M059J (cell line): ENCODE results near the gene HOXB6. TPM values are rescaled to one million over a fixed set of nuclear protein-coding genes. Genes with fewer than 3 reads are reported as not detected.

Source experiments
- DNase-seq: peaks from one replicate; pipeline ENCODE4 v3.0.0-alpha.2; 2012; ENCODE audit warnings: low read depth
- total RNA-seq: library from RNA; depleted of rRNA; stranded (reverse); fragments of >200 nt; shearing (Covaris generic); gene quantifications from 2 replicates; pipeline ENCODE4 v1.2.3, GENCODE V29; 2014

HOXB6 gene
- total RNA-seq, 1 experiment from 2014 or later = 9.4 TPM

GRCh38 chr17:48634493-48635208, 29.9 kb upstream of the HOXB6 start:
- DNase-seq = no peak

- no peak for DNase-seq
Measured at GRCh38 chr17:48633266-48633677, 28.5 kb upstream of the HOXB6 start.

DNA sequence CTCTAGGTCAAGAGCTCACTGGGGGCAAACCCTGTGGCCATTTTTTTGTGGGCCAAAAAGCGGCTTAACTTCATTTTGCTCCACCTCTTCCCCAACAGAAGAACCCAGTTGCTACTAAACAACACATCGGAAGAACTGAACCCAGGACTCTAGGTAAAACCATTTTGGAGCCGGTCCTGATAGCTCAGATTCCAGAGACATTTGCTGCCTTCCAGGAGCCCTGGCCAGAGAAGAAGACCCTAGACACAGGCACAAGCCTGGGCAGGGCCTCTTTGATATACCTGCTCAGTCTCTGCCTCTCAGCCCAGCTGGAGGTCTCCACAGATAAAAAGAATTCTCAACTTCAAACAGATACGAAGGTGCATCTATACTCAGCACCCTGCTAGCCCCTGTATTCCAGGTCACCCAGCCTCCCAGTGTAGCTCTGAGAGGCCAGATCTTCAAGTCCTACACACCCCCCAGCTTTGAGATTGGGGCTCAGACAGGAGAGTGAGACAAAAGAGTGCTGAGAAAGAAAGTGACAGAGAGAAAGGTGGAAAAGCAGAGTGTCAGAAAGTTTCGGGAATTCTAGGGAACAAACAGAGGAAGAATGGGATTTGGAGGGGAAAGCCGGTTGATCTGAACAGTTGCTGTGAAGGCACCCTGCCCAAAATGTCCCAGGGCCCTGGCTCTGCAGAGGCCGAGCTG, 27.9 kb upstream of the HOXB6 start:
- DNase-seq = no peak

- no peak for DNase-seq
Measured at GRCh38 chr17:48631693-48632578, 27.1 kb upstream of the HOXB6 start.

DNA sequence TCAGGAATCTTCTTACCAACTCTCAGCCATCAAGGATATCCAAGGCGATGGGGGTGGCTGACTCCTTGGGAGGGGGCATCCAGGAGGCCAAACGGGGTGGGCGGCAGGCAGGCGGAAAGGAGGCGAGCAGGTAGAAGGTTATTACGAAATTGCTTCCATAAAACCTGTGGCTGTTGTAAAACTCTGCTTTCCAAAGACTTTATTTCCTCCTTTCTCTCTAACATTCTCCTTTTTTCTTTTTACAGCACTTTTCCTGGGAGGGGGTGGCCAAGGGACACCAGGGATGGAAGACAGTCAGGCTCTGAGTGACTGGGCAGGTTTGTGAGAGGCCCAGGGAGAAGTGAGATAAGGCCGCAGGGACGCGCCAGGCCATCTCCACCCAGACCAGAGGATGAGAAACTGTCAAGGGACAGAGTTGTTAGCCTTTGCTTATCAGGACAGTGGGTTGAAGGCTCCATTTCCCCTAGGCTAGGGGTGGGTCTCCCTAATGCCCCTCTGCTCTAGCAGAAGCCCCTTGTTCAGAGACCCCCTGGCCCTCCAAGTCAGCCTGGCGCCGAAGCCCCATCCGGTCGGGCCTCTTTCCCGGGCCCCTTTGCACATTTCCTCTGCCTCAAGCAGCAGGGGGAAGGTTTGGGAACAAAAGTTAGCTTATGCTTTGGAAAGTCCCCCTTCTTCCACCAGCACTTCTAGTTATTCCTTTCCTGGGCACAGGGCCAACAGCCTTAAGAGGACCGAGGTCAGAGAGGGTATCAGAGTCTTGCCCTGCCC, 26.3 kb upstream of the HOXB6 start:
- no peak for DNase-seq

- DNase-seq = no peak
Measured at GRCh38 chr17:48630009-48630924, 25.5 kb upstream of the HOXB6 start.

GRCh38 chr17:48629411-48629759, 24.6 kb upstream of the HOXB6 start:
- no peak for DNase-seq

GRCh38 chr17:48628649-48629410, 24.0 kb upstream of the HOXB6 start:
- DNase-seq = no peak

DNA sequence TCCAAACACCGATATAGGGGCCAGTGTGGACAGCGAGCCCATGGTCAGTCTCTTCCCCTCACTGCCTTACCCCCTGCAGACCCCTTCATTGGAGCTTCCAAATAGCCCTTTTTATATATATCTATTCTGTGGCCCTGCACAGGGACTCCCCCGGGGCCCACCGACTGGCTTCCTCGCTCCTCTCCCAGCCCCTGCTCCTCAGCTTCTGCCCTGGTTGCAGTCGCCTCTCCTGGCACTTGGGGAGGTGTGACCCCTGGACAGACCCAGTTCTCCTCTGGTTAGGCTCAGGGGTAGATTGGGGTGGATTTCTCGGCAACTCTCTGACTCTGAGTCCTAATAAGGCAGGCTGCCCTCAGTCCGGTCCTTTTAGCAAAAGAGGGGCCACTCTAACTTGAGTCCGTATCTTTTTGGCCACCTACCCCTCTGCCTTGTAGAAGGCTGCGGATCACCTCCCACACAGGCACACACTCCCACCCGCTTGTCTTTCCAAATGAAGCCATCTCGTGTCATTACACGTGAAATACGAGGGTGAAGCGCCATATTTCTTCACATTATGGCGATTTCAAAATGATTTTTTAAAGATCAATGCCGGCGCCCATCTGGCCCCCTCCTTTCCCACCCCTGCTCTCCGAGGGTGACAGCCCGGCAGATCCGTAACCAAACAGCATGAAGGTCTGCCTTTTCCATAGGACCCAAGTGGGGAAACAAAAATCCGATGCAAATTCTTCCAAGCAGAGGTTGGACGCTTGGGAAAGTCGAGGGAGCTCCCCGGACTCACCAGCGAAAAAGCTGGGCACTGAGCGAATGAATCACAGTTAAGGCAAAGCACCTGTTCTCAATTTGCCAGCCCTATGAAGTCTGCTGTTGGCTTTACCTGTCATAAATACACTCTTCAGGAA, 23.1 kb upstream of the HOXB6 start:
- no peak for DNase-seq

DNA sequence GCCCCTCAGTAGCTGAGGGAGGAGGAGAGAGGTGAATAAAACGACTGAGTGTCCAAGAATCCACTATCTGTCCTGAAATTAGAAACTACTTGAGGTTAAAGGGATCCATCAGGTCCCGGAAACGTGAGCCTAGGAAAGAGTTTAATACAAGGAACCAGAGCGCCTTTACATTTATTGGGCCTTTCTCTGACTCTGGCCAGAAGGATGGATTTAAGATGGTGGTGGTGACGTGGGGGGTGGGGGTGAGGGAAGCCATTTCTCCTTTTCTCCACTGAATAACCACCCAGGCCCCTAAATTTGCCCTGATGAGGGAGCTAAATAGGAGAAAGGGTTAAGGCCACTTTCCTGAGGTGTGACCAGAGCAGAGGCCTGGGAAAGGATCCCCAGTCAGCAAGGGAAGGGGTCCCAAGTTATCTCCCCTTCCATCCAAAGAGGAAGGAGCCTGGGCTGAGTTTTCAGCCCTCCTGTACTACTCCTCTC, 22.4 kb upstream of the HOXB6 start:
- no peak for DNase-seq

- peak; percentile 85 for DNase-seq
Measured at GRCh38 chr17:48626245-48627117, 21.7 kb upstream of the HOXB6 start, which contains the start of gene HOXB9. HOXB9 (minus strand) TSS chr17:48626358; CDS start chr17:48626269, 89 bp downstream.

DNA sequence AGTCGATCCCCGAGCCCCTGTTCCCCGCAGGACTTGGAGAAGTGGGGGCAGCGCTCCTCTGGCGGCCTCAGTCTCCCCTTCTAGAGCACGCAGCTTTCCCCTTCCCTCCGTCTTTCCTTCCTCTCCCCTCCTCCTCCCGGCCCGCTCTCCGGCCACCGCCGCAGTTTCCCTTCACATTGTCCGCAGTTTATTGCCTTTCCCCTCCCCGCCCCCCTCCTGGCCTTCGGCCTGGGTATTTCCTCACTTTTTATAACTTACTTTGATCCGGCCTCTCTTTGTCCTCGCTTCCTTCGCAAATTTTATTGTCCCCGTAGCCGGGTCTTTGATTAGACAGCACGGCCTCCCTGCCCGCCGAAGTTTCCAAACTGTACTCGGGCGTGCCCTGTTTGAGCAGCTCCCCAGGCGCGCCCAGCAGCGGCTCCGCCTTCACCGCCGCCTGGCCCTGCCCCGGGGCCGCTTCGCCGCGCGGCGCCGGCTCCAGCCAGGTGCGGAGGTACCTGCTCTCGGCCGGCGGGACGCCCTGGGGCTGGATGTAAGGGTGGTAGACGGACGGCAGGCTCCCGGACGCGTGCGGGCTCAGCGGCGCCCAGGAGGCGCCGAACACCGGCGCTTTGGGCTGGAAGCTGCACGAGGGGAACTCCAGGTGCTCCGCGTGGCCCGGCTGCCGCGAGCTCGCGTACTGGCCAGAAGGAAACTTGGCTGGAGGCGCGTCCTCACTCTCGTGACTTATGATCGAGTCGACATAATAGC, 20.9 kb upstream of the HOXB6 start:
- peak; percentile 71 for DNase-seq

- DNase-seq = peak; percentile 56
Measured at GRCh38 chr17:48624544-48625494, 20.0 kb upstream of the HOXB6 start.

- no peak for DNase-seq
Measured at GRCh38 chr17:48624118-48624517, 19.3 kb upstream of the HOXB6 start.

DNA sequence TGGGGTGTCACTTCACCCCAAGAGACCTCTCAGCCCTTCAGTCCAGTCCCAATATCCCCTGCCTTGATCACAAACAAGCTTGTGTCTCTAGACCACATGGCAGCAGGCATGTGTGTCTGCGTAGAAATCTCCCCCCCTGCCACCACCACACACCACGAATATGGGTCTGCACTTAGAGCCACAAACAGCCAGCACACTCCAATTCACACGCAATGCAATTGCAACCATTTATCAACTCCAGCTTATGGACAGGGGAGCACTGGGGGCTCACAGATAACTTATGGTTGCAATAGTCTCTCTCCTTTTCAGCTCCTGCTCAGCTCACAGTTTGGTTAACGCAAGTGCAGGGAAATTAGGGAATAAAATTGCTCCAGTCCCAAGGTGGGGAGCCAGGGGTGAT, 18.8 kb upstream of the HOXB6 start:
- DNase-seq = no peak

DNA sequence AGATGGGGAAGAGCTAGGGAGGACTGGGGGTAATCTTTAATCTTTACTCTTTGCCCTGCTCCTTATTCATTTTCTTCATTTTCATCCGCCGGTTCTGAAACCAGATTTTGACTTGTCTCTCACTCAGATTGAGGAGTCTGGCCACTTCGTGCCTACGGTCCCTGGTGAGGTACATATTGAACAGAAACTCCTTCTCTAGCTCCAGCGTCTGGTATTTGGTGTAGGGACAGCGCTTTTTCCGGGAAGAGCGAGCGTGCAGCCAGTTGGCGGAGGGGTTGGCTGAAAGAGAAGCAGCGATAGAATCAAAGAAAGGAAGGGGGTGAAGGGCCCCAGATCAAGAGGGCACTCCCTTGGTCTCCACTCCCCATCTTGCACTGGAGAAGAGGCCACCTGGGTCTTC, 18.1 kb upstream of the HOXB6 start:
- no peak for DNase-seq
